SKM-1 treated with dmso at 0.1 percent for 144 hours (cell line): ENCODE measurements around the gene GPRC5A.

ENCODE experiments used
- DNase-seq: peaks from one replicate; lab custom pipeline; 2025; ENCODE audit not compliant: unreplicated experiment; lab: John Stamatoyannopoulos, UW

The GPRC5A gene

GRCh38 chr12:12938541-12938940 is 47.2 kb downstream of the GPRC5A start:
- DNase-seq, result no peak

DNA sequence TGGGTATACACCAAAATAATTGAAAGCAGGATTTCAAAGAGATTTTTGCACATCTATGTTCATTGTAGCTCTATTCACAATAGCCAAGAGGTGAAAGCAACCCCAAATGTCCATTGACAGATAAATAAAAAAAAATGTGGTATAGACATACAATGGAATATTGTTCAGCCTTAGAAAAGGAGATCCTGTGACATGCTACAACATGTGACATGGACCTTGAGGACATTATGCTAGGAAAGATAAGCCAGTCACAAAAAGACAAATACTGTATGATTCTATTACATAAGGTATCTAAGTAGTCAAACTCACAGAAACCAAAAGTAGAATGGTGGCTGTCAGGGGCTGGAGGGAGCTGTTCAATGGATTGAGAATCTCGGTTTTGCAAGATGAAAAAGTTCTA is 48.5 kb downstream of the GPRC5A start:
- no peak for DNase-seq

- no peak for DNase-seq
Measured at GRCh38 chr12:12941450-12942350, 50.3 kb downstream of the GPRC5A start.

DNA sequence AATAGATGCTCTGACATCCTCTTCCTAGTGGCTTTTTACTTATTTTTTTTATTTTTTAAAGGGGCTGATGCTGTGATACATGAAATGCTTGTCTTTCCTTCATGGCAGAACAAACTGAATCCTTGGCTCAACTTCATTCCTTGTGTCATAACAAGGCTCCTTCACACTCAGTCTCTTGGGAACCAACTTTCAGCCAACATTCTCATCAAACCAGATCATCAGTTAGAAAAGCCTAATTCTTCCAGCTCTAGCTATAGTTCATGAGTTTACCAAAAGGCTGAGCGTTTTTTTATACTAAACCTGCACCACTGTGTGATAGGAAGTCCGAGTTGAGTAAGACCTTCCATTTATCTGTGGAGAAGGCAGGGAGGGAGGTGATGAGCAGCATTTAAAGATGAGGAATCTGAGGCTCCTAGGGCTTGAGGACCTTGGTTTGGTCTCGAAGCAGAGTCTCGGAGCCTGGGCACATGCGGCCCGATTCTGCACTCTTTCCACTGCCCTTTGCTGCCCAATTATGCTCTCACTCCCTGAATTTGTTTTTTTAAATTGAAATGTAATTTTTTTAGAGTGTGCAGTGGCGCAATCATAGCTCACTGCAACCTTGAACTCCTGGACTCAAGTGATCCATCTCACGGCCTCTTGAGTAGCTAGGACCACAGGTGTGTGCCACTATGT is 52.4 kb downstream of the GPRC5A start:
- DNase-seq, result no peak

- DNase-seq, result no peak
Measured at GRCh38 chr12:12945591-12945990, 54.2 kb downstream of the GPRC5A start.

GRCh38 chr12:12946686-12947355 is 55.5 kb downstream of the GPRC5A start:
- no peak for DNase-seq

DNA sequence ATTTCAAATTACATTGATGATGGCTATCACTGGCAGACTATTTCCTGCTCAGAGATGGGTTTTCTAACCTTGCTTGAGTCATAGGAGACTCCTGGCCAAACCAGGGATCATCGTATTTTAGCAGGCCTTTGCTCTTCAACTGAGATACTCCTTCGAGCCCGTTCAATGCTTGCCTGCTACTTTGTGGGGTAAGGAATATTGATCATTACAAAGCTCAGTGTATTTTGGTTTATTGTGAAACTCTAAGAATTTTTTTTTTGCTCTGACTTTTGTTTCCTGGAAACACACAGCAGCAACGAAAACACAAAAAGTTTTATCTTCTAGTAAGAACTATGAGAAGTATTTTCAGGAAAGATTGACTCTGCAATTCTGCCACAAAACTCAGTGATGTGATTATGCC is 56.5 kb downstream of the GPRC5A start:
- no peak for DNase-seq

GRCh38 chr12:12951504-12951903 is 60.1 kb downstream of the GPRC5A start:
- DNase-seq, result no peak

DNA sequence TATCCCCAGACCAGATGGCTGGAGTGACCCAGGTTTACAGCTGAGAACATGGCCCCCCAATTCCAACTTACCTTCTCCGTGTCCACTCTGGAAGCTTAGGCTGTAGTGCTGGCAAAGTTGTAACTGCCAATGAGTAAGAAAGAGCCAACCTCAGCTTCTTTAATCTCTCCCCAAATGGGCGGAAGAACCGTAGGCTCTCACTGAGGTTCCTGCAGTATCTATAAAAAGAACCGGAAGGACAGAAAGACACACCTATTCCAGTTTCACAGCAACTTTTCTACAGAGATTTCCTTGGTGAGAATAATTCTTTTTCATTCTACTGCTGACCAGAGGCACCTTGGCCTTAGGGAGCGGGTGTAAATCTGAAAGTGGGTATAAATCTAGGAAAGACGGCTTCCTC is 60.7 kb downstream of the GPRC5A start, which contains the start of gene GPRC5D:
TSS of gene GPRC5D (minus strand) at position 135 of the 400 bp plus-strand sequence. CDS start 1,786 bp downstream, outside the sequence.
- DNase-seq, result no peak

DNA sequence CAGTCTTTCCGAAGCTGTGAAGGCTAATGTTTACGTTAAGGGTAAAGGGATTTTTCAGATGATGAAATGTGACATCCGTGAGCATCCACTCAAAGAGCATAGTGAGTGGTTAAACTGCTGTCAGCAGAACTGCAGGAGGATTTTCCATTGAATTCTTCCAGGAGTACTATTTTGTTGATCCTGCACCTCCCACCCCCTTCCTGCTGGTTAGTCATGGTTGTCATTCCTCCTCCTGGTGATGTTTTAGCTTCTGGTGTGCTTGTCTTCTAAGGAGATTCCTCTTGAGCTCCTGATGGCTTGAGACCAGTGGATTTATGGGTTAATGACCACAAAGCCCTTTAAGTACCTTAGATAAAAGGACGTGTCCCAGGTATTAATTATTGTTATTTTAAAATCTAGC is 63.0 kb downstream of the GPRC5A start:
- no peak for DNase-seq

GRCh38 chr12:12954878-12955625 is 63.7 kb downstream of the GPRC5A start:
- DNase-seq, result no peak

- DNase-seq, result no peak
Measured at GRCh38 chr12:12958886-12959285, 67.5 kb downstream of the GPRC5A start.

GRCh38 chr12:12960639-12961209 is 69.4 kb downstream of the GPRC5A start:
- no peak for DNase-seq

GRCh38 chr12:12964255-12964654 is 72.9 kb downstream of the GPRC5A start:
- peak; percentile 37 for DNase-seq

GRCh38 chr12:12965836-12966235 is 74.5 kb downstream of the GPRC5A start:
- no peak for DNase-seq
